UCSD-AML1 (cell line): Measurements from ENCODE around the gene SLC7A10.
"Not testable (repeated sequence)": the region's sequence is repeated elsewhere in the genome, so short reads cannot be mapped to it uniquely, and the experiment has no call there.

Source experiments
- DNase-seq: peaks from one replicate; lab custom pipeline; 2025; ENCODE audit not compliant: unreplicated experiment; lab: John Stamatoyannopoulos, UW

SLC7A10 gene

DNA sequence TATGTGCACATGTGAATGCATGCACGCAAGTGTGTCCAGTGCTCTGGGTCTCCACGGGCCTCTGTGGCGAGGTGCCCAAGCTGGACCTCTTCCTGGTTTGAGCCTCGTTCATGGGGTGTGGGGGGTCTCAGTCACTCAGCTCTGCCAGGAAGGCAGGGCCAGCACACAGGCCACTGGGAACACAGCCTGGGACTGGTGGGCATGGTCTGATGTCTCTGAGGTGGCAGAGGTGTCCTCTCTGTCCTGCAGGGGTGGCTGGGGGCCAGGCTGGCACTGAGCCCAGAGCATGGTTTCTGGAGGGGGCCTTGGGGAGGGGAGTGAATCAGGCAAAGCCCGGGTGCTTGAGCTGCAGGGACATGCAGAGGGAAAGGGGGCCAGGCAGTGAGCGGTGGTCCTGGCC lies 22.1 kb downstream of the SLC7A10 start:
- no peak for DNase-seq

DNA sequence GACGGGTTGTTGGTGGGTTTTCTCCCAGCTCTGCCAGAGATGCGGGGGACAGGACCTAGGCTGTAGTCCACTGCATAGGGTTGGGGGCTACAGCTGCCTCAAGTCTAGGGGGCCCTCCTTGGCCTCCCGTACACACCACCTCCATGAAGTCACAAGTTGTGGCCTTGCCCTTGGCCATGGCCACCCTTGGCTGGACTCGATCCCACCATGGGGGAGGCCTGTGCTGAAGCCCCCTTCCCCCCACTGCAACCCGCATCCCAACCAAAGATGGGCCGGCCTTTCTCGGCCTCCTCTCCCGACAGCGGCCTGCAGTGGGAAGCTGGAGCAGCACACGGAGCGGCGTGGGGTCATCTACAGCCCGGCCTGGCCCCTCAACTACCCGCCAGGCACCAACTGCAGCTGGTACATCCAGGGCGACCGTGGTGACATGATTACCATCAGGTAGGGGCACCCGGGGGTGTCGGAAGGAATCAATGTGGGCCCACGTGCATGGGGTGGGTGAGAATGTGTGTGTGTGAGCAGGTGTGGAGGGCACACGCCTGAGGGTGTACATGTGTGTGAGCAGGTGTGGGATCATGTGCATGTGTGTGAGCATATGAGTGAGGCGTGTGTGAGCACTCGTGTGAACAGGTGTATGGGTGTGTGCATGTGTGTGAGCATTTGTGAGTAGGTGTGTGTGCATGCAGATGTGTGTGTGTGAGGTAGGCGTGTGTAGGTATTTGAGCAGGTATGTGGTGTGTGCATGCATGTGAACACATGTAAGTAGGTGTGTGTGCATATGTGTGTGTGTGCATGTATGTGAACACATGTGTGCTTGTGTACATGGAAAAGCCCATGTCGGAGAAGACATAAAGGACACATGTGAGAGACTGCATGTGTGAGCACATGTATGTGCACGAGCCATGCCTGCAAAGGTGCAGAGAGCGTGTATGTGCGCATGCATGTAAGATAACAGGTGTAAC lies 22.8 kb downstream of the SLC7A10 start:
- DNase-seq, result no peak

DNA sequence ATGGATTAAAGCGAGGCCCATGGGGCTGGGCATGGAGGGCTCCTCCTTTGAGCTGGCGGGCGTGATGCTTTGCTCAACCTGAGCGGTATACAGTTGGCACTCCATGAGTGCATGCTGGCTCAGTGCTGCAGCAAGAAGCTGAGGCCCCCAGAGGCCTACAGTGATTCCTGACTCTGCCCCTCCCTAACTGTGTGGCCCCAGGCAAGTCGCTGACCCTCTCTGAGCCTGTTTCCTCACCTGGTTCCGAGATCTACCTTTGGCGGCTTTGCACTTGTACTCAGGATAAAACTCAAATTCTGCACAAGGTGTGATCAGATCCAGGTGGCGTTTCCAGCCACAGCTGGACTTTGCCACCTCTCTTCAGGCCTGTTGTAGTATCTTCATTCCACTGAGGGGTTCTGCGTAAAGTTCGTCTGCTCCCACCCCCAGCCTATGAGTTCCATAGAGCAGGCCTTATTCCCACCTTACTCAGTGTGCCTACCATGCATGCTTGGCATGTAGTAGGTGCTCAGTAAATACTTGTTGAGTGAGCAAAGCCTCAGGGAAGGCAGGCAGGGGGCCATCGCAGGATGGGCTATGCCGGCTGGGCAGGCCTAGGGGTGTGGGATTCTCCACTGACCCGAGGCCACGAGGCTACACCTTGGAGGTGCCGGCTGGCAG lies 23.6 kb downstream of the SLC7A10 start:
- no peak for DNase-seq

DNA sequence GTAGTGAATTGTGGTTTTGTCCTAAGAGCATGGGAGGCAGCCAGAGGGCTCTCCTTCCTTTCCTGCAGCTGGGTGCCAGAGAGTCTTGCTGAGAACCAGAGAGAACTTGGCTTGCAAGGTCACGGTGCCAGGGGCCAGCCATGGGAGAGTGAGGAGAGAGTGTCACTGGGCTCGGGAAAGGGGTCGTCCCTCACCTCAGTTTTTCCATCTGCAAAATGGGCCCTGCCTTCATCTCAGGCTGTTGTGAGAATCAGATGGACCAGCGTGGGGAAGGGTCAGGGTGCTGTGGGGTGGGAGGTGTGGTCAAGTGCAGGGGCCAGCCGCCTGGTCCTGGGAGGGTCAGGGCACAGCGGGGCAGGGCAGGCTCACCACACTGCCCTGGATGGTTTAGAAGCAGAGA lies 24.2 kb downstream of the SLC7A10 start:
- DNase-seq, result no peak

DNA sequence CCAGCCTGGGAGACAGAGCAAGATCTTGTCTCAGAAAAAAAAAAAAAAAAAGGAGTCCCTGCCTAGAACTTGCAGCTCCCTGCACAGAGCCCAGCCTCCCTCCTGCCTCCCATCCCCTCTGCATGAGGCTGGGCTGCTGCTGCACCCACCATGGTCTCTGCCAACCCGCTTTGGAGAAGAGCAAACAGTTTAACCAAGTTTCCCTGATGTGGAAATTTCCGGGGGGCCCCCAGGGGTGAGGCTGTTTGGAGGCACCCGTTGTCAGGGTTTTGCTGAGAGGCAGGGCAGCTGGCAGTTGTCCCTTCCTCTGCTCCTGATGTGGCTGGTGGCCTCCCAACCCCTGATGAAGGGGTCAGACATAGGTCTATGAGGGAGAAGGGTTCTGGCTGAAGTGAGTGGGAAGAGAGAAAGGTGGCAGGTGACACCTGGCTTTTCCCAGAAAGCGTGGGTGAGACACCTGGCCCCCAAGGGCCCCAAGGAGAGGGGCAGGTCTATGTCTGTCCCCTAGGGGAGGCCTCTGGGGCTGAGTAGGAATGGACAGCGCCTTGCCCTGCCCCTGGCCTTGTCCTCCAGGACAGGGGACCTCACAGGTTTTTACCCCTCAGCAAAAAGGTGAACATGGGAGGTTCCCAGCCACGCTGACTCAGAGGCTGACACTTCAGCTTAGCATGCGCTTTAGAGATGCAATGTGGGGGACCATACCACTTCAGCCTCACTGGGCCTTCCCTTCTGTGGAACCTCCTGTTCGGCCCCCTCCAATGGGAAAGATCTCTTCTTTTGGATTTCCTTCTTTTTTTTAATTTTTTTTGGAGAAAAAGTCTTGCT lies 26.0 kb downstream of the SLC7A10 start:
- DNase-seq, result no peak

DNA sequence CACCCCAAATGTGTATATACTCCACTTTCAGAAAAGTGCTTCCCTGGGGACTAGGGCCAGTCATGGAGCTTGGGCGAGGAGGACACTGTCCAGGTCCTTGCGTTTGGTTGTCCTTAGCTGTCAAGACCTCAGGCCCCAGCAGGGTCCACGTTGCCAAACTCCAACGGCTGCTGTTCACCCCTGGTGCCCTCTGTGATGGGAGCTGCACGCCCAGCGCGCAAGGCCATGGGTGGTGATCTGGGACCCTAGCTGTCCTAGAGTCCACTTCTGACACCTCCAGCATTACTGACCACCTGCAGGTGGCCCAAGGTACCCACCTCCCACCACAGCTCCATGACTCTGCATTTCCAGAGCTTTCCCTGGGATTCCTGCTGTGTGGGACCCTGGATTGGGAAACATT lies 27.5 kb downstream of the SLC7A10 start:
- DNase-seq, result no peak

DNA sequence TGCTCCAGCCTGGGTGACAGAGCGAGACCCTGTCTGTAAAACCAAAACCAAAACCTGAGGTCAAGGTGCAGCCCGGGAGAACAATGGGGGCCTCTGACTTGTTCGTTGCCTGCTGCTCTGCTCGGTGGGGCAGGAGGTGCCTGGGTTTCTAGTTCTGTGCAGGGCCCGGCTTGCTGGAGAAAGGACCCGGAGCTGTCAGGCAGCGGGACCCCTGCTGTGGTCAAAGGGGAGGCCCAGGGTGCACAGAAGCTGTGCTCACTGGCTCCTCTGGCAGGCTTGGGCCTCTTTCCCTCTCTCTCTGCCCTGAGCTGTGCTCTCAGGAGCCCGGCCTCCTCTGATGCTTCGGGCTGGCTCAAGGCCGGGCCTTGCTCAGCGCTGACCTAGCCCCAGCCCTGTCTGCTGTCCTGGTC lies 28.1 kb downstream of the SLC7A10 start:
- DNase-seq, result no peak

DNA sequence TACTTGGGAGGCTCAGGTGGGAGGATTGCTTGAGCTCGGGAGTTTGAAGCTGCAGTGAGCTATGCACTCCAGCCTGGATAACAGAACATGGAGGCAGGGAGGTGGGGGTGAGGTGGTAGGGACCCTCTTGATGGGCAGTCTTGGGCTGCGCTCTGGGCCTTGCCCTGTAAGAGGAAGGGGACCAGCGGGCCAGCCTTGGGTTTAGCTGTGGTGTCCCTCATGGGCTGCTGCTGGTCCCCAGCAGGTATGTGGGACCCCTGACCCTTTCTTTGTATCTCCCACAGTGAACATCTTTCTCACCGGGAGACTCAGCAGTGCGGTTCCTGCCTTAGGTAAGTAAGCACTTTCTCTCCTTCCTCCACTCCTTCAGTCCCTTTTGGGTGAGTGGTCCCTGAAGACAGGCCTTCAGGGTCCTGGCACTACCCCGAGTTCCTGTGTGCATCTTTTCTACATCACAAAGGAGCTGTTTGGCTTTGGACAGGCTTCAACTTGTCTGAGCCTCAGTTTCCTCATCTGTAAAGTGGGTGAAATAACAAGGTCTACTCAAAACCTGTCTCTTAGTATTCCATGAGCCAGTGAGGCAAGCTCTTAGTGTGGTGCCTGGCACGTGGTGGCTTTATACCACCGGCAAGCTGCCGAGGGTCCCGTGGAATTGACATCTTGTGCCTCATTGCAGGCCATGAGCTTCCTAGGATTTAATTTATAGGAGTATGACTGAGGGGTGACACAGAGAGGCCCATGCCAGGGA lies 29.0 kb downstream of the SLC7A10 start:
- DNase-seq, result no peak

DNA sequence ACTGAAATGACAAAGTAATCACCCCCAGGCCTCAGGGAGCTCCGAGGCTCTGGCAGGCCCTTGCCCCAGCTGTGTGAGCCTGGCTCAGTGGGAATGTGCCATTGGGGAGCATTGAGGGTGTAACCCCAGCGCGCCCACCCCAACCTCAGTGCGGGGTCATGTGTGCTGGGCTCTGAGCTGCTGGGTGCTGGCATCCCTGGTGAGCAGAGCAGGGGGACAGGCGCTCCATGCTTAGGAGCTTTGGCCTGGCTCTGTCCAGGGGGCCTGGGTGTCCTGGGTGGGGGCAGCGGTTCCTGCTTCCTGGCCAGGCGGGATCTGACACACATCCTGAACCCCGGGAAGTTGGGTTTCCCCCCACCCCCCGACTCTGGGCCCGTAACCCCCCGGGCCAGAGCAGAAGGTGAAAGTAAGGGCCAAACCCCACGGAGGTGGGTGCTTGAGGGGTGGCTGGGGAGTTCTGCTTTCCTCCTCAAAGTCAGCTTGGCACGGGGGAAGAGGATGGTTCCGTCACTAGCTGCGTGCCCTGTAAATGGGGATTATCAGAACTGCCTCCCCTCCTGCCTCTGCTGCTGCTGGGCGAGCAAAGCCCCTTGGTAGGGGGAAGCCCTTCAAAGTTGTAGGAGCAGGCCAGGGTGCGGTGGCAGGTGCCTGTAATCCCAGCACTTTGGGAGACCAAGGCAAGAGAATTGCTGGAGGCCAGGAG lies 29.9 kb downstream of the SLC7A10 start:
- no peak for DNase-seq

DNA sequence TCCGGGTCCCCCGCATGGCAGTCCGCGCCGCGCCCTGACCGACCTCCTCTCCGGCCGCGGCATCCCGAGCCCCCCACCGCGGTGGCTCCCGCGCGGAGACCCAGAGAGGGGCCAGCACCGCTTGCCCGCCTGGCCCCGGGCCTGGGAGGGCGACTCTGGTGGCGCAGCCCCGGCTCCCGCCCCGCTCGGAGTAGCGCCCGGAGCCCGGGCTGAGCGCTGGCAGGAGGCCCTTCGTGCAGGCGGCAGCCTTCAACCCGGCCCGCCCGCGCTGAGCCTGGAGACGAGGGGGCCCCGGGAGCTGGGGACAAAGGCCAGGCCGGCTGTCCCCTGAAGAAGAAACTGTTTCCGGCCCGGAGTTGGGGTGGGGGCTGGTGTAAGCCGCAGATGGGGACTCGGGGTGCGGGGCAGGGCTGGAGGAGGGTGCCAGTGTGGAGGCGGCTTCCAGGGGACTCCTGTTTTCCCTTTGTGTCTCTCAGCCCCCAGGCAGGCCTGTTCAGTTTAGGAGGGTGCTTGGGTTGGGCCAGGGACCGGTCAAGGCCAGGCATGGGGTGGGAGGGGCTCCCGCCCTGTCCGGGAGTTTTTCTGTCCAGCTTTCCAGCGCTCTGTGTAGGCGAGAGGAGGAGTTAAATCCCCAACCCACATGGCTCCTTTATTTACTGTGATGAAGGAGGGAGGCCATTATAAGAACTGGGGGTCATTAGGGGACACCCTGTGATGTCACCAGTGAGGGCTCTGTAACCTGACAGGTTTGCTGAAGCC lies 30.6 kb downstream of the SLC7A10 start:
- DNase-seq, result no peak

DNA sequence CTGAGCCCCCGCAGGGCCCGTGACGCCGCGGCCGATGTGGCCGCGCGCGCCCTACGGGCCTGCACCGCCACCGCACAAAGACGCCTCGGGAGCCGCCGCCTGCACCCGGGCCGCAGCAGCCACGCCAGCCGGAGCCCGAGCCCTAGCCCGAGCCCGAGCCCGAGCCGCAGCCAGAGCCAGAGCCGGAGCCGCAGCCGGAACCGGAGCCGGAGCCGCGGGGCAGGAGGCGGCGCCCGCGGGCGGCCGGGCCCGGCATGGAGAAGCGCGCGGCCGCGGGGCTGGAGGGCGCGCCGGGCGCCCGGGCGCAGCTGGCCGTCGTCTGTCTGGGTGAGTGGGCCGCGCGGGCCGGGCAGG lies 31.1 kb downstream of the SLC7A10 start:
- no peak for DNase-seq

DNA sequence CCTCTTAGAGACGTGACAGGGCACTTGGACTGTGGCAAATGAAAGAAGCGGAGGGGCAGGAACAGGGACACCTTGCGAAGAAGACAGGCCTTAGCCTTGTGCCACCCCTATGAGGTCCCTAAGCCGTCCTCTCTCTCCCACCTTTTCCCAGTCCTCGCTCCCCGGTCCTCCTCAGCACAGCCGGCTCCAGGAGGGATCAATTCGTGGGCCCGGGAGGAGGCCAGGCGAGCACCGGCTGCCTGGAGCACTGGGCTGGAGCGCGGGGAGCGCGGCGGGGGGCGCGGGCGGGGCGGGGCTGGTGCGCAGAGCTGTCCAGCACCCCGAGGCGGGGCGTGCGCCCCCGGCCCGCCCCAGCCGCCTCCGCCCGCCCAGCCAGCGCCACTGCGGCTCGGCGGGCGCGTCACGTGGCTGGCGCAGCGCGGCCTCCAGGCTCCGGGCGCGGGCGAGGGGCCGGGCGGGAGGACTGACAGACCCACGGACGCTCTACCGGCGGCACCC lies 31.7 kb downstream of the SLC7A10 start, which contains the start of gene LRP3:
Gene LRP3 (plus strand): TSS at position 466 of the 498 bp plus-strand sequence. CDS start 456 bp downstream, outside the sequence.
- peak; percentile 70 for DNase-seq

DNA sequence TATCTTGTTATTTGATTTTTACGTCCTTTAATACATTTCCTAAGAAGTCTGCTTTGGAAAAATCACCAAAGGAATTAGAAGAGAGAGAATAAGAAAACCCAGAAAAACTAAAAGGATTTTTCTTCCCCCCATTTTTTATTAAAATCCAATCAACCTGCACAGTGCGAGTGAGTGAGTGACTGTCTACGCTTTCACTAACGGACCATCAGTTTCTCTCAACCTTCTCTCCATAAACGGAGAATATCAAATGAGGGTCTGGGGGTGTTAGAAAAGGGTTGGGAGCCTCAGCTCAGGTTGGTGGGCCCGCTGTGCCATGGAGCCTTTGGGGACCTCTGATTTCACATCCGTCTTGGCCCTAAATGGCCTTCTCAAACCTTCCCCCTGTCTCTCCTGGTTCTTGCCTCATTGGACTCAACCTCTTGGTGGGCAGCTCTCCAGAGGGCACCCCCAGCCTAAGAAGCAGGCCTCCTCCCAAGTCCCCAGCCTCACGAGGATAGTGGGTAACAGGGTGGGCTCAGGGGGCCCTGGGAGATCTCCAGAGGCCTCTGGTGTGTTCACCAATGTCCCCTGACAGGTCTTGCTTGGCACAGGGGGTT lies 32.3 kb downstream of the SLC7A10 start:
- DNase-seq, result no peak

DNA sequence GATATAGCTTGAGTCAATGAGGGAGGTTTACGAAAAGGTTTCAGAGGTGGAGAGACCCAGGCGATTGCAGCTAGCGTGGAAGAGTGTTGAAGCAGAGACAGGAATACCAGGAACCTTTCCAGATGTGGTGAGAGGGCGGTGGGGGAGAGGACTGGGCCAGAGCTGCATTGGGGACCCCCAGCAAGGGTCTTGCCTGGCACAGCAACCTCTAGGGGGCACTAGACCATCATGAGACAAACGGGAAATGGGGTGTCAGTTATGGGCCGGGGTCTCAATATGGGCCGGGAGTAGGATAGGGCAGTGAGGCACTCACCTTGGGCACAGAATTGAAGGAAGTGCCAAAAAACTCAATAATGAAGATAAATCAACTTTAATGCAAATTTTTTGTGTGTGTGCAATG lies 33.6 kb downstream of the SLC7A10 start:
- no peak for DNase-seq

DNA sequence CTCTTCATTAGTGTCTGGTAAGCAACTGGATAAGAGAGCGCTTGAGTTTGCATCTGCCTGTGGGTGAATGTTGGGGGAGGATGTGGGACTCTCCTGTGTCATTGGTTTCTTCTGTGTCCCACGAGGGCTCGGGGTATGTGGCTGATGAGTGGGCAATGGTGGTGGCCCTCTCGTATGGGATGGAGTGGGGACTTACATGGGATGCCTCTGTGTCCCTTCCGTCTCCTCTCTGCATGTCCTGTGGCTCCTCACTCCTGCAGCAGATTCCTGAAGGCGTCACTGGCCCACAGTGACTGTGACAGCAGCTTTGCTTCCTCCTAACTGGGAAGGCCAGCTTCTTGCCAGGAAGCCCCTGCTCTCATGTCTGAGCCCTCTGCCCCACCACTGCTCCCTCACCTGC lies 34.1 kb downstream of the SLC7A10 start:
- no peak for DNase-seq

DNA sequence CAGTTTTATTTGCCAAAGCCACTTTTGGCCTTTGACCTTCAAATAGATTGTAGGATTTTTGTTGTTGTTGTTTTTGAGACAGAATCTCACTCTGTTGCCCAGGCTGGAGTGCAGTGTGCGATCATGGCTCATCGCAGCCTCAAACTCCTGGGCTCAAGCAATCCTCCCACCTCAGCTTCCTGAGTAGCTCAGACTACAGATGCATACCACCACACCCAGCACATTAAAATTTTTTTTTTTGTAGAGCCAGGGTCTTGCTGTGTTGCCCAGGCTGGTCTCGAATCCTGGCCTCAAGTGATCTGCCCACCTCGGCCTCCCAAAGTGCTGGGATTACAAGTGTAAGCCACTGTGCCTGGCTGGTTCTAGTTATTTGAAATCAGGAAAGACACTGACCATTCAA lies 34.6 kb downstream of the SLC7A10 start:
- DNase-seq, result not testable (repeated sequence)

DNA sequence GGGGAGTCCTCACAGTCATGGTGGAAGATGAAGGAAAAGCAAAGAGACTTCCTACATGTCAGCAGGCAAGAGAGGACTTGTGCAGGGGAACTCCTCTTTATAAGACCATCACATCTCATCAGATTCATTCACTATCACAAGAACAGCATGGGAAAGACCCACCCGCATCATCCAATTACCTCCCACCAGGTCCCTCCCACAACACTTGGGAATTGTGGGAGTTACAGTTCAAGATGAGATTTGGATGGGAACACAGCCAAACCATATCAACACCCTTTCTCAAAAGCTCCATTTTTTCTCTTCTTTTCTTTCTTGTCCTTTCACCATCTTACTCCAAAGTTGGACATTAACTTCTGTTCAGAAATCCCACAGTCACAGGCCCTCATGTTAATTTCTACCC lies 36.2 kb downstream of the SLC7A10 start:
- no peak for DNase-seq

DNA sequence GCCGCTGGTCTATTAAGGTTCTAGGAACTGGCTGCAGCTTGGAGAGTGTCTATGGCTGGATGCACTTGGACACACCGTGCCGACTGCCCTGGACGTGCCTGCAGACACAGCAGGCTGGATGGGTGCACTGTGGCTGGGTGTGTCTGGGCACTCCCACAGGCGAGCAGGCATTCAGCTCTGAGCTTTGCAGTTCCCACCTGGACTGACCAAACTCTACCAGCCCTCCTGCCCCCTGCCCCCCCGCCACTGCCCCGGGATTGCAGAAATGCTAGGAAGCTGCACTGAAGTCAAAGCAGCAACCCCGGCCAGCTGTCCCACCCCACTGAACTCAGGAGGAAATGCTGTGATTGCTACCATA lies 38.5 kb downstream of the SLC7A10 start:
- DNase-seq, result no peak
